Spleen (tissue), 7 donors: ENCODE results near the gene MYH7B.

Source experiments
- POLR2A ChIP-seq, 3 donors: fragments of 450-650 bp; IDR thresholded peaks; one replicate each; pipeline ENCODE4 v1.5.1; 2017; ENCODE audit warnings: antibody characterized with exemption in 3 of 3, mild to moderate bottlenecking in 1 of 3
- POLR2AphosphoS5 ChIP-seq, 3 donors: sonication (generic); formaldehyde crosslinking; IDR thresholded peaks; one replicate each; pipeline ENCODE4 v1.5.1; 2017; ENCODE audit warnings: antibody characterized with exemption in 3 of 3
- TF ChIP-seq, protein P1 (sequence below), 11 experiments: fragments of 200-600 bp in 7 of 11; fragments of 450-650 bp in 4 of 11; sonication (generic) in 4 of 11; IDR thresholded peaks in 8 of 11; conservative IDR thresholded peaks in 3 of 11; 1 replicate in 7 of 11; 2 replicates in 4 of 11; pipeline versions ENCODE4 v1.4.0 to v1.8.0; 2016 to 2021; ENCODE audit warnings: antibody characterized with exemption in 11 of 11, inconsistent platforms in 4 of 11, mild to moderate bottlenecking in 1 of 11
- donor health status: DM: no; HTN: no; CAD: no; lungs with moderate emphysema.
- donor health status: DM: no; HTN: no; CAD: no.
- donor health status: DM: no; HTN: no; CAD: no.

DNA sequence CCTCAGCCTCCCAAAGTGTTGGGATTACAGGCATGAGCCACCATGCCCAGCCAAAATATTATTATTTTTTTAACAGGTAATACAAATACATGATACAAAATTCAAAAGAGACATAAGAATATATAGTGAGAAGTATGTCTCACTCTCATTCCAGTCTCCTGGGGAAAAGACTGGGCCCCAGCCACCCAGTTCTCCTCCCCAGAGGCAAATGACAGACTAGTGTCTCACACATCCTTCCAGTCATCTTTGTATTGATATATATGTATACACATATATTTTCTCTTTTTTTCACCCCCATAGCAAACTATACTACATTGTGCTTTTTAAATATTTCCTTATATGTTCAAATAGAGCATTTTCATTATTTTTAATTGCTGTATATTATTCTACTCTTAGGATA lies 8.3 kb upstream of the MYH7B start:
- TF ChIP-seq, protein P1, sequence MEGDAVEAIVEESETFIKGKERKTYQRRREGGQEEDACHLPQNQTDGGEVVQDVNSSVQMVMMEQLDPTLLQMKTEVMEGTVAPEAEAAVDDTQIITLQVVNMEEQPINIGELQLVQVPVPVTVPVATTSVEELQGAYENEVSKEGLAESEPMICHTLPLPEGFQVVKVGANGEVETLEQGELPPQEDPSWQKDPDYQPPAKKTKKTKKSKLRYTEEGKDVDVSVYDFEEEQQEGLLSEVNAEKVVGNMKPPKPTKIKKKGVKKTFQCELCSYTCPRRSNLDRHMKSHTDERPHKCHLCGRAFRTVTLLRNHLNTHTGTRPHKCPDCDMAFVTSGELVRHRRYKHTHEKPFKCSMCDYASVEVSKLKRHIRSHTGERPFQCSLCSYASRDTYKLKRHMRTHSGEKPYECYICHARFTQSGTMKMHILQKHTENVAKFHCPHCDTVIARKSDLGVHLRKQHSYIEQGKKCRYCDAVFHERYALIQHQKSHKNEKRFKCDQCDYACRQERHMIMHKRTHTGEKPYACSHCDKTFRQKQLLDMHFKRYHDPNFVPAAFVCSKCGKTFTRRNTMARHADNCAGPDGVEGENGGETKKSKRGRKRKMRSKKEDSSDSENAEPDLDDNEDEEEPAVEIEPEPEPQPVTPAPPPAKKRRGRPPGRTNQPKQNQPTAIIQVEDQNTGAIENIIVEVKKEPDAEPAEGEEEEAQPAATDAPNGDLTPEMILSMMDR (IDR thresholded peaks at IDR 0.05 in 8 of 11, conservative IDR thresholded peaks at IDR 0.05 in 3 of 11): no peak
- TF ChIP-seq POLR2A (IDR thresholded peaks at IDR 0.05): no peak
- TF ChIP-seq POLR2AphosphoS5 (IDR thresholded peaks at IDR 0.05): no peak
